GM18511 (cell line): ENCODE data around the gene NBEAL2.

Experiments used
- ATAC-seq: cut with Tn5 transposase; IDR thresholded peaks from one replicate; pipeline ENCODE4 v1.9.1; 2021; ENCODE audit warnings: mild to moderate bottlenecking, moderate library complexity; ENCODE audit not compliant: unreplicated experiment

The NBEAL2 gene

DNA sequence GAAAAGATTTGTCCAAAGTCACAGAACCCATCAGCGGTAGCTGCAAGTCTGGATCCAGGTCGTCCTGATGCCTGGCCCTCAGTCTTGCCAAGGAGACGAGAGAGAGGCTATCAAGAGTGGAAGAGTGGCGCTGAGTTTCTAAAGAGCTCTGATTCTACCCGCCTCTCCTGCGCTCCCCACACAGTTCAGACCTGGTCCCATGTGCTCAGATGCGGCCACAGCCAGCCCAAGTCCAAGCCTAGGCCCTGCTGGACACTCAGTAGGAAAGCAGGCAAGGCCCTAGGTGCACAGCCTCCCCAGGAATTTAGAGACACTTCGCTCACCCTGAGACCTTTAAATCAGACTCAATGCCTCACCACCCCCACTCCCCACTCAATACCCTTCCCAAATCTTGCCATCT is 35.3 kb upstream of the NBEAL2 start:
- ATAC-seq, result no peak

DNA sequence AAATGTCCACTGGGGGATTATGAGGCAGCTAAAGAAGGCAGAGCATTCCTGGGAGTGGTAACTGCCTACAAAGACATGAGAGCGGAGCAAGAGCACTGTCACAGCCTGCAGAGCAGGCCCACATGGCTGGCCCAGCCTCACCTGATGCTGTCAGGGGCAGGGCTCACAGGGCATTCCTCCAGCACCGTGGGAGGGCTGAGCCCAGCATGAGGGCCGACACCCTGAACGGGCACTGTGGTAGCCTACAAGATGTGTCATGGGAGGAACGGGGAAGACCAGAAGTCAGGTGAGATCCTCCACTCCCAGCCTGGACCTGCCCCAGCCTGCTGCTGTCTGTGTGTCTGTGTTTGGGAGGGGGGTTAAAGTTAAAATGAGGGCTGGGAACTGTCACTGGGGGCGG is 33.0 kb upstream of the NBEAL2 start:
- no peak for ATAC-seq

DNA sequence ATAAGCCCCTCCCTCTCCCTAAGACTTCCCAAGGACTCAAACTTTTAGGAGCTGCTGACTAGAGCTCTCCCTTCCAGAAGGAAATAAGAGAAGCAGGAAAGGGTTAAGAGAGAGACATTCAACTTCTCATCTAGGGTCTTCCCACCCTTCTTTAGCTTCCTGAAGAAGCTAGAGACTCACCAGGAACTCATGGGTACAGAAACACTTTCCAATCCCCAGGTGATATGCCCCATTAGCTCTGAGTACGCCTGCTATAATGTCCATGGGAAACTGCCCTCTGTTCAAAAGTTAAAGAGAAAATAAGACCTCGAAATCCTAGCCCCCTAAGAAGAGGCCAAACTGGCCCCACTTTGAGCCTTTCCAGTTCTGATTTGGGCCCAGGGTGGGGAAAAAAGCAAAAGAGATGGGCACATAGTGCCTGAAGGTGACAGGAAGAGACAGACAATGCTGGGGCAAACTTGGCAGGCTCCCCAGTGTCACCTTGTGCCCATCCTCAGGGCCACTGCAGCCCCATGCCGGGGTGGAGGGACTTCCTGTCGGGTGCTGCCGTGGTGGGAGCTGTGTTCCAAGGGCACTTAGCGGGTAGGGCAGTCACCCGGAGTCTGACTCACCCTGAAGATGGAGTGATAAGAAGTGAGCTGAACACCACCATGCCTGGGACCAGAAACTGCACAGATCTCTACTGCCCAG is 32.5 kb upstream of the NBEAL2 start:
- no peak for ATAC-seq

DNA sequence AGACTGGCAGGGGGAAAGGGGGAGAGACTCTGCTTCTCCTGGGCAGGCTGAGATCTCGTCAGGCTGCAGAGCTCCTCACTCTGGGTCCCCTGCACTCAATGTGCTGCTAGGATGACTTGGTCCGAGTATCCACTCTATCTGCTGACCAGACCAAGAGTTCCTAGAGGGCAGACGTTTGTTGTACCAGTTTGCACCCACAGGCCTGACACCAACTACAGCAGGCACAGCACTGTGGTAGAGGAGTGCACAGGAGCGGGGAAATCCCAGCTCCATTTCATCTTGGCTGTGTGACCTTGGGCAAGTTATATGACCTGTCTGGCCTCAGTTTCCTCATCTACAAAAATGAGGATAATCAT is 31.9 kb upstream of the NBEAL2 start:
- no peak for ATAC-seq

DNA sequence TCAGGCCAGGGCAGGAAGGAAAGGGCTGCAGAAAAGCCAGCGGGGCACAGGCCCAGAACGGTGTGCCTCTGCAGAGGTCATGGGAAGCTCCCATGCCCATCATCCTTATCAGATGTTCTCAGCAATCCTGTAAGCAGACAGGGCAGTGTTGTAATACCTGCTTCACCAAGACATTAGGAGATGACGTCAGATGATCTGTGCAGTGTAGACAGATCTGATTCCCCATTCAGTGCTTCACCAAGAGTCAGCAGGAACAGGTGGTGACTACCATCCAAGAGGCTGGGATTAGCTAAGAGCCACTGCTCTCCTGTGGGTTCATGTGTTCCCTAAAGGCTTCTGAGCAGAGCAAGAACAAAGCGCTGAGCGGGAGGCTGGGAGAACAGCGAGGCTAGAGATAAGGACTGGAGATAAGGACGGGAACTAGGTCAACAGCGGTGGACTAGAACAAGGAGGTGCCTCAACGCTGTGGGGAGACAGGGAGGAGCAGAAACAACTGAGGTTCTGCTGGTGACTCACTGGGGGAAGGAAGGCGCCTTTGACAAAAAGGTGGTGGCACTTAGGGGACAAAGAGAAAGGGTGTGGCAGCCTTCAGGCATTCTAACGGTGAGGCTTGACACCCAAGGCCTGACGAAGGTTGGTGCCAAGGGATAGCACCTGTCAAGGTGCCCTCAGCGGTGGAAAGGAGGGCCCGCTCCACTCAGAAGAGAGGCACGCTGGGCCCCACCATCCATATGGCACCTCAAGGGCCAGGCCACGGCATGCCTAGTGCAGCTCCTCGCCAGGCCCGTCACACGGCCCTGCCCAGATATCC is 31.3 kb upstream of the NBEAL2 start:
- no peak for ATAC-seq

DNA sequence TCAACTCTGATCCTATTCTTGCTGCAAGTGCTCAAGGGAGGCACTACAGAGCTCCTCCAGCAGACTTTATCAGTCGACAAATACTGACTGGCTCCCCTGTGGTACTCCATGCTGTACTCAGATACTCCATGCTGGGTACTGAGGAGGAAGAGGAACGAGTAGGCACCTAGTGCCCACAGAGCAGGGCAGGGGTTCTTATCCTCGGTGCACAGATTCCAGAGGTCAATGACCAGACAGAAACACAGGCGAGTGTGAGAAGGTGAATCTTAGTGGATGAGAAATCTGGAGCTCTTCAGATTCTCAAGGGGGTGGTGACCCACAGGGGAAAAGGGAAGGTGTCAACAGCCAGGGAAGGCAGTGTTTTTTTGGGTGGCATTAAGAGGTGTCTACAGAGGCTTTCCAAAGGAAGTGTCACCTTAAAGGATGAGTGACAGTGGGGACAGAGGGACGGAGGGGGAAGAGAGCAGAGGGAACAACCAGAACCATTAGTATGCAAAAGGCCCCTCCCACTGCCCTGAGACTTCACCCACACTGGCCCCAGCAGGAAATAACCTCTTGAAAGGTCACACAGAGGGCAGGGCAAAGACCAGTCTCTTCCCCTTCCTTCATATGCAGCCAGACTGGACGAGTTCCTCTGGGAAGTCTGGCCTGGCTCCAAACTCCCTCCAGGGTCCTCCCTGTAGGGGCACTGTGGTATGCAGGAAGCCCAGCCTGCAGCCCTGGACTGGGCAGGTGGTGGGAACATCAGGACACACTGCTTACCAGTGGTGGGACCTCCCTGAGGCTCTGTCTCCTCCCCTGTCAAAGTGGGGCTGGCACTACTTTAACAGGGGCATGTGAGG is 30.4 kb upstream of the NBEAL2 start:
- ATAC-seq, result peak; percentile 59

DNA sequence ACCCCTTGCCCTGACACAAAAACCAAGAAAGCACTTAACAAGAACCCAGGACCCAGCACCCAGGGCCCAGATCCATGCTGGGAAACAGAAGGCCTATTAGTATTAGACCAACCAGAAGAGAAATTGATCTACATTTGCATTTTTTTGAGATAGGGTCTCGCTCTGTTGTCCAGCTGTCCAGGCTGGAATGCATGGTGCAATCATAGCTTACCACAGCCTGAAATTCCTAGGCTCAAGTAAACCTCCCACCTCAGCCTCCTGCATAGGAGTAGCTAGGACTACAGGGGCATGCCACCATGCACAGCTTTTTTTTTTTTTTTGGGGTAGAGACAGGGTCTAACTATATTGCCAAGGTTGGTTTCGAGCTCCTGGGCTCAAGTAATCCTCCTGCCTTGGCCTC is 29.3 kb upstream of the NBEAL2 start:
- ATAC-seq, result no peak

DNA sequence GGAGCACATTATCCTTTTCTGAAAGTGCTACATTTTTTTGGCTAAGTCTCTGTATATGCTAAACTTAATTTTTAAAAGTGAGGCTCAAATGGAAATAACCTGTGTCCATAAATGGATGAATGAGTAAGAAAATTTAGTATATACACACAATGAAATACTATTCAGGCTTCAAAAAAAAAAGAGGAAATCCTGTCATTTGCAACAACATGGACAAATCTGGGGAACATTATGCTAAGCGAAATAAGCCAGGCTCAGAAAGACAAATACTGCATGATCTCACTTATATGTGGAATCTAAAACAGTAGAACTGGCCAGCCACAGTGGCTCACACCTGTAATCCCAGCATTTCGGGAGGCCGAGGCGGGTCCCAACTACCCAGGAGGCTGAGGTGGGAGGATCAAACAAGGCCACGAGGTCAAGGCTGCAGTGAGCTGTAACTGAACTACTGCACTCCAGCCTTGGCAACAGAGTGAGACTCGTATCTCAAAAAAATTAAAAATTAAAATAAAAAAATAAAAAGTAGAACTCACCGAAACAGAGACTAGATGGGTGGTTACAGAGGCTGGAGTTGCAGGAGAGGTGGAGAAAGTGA is 28.7 kb upstream of the NBEAL2 start:
- no peak for ATAC-seq

DNA sequence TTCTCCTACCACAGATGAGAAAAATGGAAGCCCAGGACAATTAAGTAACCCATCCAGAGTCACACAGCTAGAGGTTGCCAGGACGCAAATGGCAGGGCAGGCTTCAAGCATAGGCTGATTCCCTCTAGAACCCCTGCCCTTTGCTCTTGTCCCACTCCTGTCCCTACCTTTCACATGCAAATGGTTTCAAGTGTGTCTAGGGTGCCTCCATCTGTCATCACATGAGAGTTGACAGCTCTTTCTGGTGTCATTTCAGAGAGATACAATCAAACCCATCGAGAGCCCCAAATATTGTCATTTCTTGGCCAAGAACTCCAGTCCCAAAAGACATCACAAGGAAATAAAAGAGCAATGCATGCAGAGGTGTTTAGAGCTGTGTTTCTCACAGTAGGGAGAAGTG is 26.7 kb upstream of the NBEAL2 start:
- ATAC-seq, result no peak

DNA sequence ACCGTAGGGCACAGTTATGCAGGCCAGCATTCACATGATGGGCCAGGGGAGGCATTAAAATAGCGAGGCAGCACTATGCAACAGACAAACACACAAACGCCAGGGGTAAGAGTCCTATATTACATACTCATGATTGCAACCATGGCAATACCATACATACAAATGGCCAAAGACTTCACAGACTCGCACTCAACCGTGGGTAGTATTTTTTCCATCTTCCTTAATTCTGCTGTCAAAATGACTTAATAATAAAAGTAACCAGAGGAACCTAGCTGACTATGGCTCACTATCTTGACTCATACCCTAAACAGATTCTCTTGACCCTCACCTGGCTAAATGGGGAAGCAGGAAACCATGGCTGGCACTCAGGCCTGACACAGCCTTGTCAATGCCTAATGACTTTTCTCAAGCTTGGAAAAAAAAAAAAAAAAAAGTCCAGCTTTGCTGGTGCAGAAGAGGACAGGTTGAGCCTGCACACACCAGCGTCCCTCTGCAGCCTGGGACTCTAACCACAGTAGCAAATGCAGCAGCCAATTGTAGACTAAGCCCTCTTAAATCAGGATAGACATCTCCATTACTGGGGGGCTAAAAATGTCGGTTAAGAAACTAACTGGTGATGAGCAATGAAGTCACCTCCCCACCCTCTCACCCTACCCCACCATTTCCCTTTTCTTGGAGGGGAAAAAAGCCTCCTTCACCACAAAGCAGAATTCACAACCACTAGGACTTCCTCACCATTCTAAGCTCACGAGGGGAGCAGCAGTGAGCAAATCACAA is 26.0 kb upstream of the NBEAL2 start:
- no peak for ATAC-seq

DNA sequence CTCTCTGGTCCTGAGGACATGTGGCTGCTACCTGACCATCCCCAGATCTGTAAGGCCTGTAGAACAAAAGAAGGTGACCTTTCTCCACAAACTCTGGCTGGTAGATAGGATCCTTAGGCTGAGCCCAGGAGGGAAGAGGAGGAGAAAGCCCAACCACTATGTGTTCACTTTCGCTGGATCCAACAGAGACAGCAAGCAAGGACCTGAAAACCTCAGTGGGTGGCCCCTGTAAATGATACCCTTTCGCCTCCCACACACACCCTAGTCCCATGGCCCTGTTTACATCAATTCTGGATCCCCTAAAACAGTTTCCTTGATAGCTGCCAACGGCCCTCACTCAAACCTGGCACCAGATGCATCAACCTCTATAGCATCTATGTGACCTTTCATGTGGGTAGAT is 25.3 kb upstream of the NBEAL2 start:
- ATAC-seq, result no peak

DNA sequence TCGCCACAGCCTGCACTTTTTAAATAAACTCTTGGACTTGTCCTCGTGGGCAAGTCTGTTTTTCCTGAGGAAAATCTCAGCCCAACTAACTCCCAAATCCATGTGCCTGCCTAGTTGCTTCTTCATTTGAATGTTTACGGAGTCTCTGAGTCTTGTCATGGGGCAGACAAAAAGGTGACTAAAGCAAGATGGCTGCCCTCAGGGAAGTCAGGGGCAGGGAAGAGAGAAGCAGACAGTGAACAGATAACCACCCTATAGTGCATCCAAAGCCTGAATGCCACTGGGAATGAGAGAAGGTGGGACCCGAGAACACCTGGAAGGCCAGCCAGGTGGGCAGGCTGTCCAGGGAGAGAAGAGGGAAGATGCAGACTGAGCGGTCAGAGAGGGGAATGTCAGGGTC is 24.3 kb upstream of the NBEAL2 start:
- ATAC-seq, result no peak

DNA sequence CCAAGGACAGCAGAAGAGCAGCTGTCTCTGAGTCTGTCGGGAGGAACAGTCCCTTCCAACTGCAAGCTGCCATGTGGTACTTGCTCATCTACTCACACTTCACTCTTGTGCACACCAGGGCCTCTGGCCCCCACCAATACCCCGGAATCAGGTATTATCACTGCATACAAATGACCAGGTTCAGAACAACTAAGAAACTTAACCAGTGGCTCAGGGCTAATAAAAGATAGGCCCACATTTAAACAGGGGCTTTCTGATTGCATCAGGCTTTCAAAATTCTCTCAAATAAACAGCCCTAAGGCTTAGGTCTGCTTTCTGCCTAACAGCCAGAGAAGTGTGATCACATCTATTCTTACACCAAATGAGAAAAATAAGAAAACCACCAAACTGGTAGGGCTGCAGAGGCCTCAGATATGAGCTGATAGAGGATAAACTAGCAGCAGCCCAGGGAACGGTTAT is 23.6 kb upstream of the NBEAL2 start:
- ATAC-seq, result peak; percentile 30

DNA sequence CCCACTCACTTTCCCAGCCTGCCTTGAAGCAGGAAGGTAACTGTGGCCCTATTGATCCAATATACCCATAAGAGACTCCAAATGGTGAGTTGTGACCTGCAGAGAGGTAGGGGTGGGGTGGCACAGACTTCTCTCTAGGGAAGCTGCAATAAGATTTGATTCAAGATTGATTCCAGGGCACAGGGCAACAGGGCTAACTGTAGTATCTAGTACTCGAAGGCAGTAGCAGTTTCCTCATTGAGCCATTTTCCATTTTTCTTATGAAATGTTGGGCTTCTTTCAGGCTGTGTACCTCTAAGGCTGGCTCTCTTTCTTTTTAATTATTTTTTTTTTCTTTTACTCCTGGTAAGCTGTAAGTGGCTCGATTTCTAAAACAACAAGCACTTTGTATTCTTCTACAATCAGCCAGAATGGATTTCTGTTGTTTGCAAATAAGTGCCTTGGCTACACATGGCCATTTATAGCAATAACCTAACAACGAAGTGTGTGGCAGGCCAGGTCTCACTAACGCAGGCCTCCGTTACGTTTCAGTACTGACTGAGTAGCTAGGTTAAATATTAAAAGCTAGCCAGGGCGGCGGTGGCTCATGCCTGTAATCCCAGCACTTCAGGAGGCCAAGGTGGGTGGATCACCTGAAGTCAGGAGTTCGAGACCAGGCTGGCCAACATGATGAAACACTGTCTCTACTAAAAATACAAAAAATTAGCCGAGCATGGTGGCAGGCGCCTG is 22.2 kb upstream of the NBEAL2 start:
- no peak for ATAC-seq

DNA sequence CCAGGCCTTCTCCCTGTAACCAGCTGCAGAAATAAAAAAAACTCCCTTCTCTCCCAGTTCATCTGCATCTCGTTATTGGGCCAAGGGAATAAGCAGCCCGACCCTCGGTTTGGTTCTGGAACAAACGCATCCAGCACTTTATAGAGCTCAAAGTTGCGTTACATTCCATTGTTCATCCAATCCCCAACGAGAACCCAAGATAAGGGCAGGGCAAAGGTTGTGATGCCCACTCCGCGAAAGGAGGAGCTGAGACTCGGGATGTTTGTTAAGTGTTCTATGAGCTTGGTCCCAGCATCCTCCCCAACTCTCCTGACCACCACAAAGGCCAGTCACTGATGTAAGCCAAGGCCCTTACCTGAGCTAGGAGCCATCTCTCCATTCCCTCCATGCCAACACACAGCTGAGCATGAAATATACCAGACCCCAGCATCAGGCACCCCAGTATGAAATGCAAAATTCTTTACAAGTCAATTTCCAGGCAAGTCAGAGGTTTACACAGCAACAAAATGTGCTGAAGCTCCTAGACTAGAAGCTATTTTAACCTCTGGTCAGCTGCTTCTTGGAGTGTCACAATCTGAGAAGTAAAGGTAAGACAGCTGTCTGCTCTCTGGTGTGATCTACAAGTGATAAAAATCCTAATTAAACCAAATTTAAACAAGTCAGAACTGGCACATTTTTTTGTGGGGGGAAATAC is 20.9 kb upstream of the NBEAL2 start:
- no peak for ATAC-seq

DNA sequence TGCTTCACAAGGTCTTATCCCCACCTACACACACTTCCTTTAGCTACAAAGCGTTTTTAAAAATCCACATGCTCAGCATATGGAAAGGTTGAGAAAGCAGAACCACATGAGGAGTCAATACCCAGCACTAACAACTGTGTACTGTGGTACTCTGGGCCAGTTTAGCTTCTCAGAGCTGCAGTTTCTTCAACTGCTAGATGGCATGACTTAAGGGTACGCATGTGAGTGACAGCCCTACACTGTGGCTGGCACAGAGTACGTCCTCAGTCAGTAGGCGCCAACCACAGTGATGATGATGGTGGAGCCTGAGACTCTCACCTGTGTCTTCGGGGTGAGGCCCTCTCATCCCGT is 20.3 kb upstream of the NBEAL2 start:
- no peak for ATAC-seq

DNA sequence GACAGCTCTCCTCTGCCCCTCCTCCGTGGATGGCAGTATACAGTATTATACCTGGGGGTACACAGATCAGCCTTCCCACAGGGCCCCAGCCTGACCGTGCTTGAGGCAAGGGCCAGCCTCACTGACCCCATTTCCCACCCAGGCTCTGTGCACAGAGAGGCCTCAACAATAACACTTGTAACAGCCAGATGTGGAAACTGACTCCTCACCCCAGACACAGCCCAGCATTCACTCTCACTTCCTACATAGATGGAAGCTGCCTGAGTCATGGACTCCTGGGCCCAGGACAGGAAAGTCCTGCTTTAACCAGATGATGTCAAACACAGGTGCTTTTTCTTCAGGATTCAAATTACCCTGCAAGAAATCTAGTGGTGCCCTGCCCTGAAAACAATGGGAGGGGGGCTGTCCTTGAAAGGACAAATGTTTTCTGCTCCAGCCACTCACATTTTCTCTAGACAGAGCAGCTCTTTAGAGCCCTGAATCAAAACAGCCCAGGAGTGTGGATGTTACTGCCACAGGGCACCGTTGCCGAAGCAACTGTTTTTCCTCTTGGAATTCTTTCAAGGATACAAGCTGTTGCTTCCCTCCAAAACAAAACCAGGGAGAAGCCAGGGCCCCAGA is 19.3 kb upstream of the NBEAL2 start:
- no peak for ATAC-seq

DNA sequence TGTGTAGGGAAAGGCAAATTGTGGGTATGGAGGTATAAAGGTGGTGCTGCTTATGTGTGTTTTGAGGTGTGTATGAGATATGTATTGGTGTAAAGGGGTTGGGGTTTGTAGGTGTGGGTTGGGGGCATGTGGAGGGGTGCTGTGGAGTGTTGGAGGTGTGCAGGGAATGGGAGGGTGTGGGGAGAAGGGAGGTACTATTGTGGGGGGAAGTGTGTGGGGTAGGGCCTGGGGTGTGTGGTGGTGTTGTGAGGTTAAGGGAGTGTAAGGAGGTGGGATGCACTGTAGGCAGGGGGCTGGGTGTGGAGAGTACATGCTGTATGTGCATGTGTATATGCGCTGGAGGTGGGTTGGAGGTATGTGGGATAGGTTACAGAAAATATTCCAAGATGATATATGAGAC is 18.6 kb upstream of the NBEAL2 start:
- no peak for ATAC-seq

DNA sequence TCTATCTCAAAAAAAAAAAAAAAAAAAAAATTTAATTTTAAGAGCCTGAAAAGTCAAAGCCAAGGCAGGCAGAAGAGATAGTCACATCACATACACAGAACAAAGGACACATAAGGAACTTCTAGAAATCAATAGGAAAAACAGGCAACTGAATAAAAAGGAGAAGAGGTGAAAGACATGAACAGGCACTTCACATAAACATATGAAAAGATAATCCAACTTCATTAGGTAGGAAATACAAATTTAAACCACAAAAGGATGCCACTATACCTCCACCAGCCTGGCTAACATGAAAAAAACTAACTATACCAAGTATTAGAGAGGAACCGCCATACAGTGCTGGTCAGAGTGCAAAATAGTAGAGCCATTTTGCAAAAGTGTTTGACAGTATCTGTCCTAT is 17.0 kb upstream of the NBEAL2 start:
- no peak for ATAC-seq
